Cerebellar cortex (tissue), 1 donor: Measurements from ENCODE around the gene FAAH.

ENCODE experiments used
- DNase-seq: peaks from one replicate; pipeline ENCODE4 v3.0.0-alpha.2; 2015; ENCODE audit warnings: low spot score

Gene FAAH

GRCh38 chr1:46449223-46450159 is 55.4 kb downstream of the FAAH start:
- DNase-seq, result no peak

- no peak for DNase-seq
Observed at GRCh38 chr1:46450160-46450517, 56.0 kb downstream of the FAAH start.

- no peak for DNase-seq
Observed at GRCh38 chr1:46451948-46452930, 58.1 kb downstream of the FAAH start.

GRCh38 chr1:46452931-46453325 is 58.8 kb downstream of the FAAH start:
- no peak for DNase-seq

GRCh38 chr1:46453449-46453848 is 59.3 kb downstream of the FAAH start:
- no peak for DNase-seq

- DNase-seq, result no peak
Observed at GRCh38 chr1:46455951-46456350, 61.8 kb downstream of the FAAH start.

GRCh38 chr1:46456411-46456963 is 62.4 kb downstream of the FAAH start:
- no peak for DNase-seq

GRCh38 chr1:46457178-46457577 is 63.1 kb downstream of the FAAH start:
- no peak for DNase-seq

- no peak for DNase-seq
Observed at GRCh38 chr1:46458190-46458589, 64.1 kb downstream of the FAAH start.

GRCh38 chr1:46458846-46459245 is 64.7 kb downstream of the FAAH start:
- no peak for DNase-seq

- DNase-seq, result no peak
Observed at GRCh38 chr1:46459315-46459714, 65.2 kb downstream of the FAAH start.

GRCh38 chr1:46461017-46461808 is 67.1 kb downstream of the FAAH start:
- DNase-seq, result no peak

GRCh38 chr1:46461809-46462448 is 67.8 kb downstream of the FAAH start:
- DNase-seq, result no peak
